Colonic mucosa (tissue), 4 donors: ENCODE data around the gene KLHDC10. TPM values are rescaled to one million over a fixed set of nuclear protein-coding genes. Genes with fewer than 3 reads are reported as not detected.

Experiments
- DNase-seq: peaks from one replicate; pipeline ENCODE4 v3.0.0-alpha.2; 2020
- H3K27ac ChIP-seq: fragments of 200-600 bp; one replicate; pipeline ENCODE4 v1.8.0; 2021
- H3K27me3 ChIP-seq: fragments of 200-600 bp; one replicate; pipeline ENCODE4 v1.8.0; 2021
- H3K36me3 ChIP-seq: fragments of 200-600 bp; one replicate; pipeline ENCODE4 v1.8.0; 2021
- H3K4me1 ChIP-seq: fragments of 200-600 bp; one replicate; pipeline ENCODE4 v1.8.0; 2021; ENCODE audit warnings: mild to moderate bottlenecking
- H3K4me3 ChIP-seq: fragments of 200-600 bp; one replicate; pipeline ENCODE4 v1.8.0; 2021
- H3K9ac ChIP-seq, 2 donors: one replicate each; pipeline ENCODE4 v1.7.0; 2013; ENCODE audit warnings: control low read depth in 2 of 2, low read depth in 2 of 2, low read length in 2 of 2
- H3K9me3 ChIP-seq: fragments of 200-600 bp; one replicate; pipeline ENCODE4 v1.8.0; 2021
- intact Hi-C: fragments of 100-400 bp; cut with DNase I; formaldehyde crosslinking; loops from one replicate; pipeline ENCODE4 v1.14.1; 2022
- total RNA-seq, 2 donors: library from RNA; stranded (reverse); fragmentation: NEBNext Ultra II Directional in 1 of 2; extraction: Animal tissue kit (Norgen Biotek cat#: 25700) in 1 of 2; gene quantifications; one replicate each; pipeline ENCODE4 v1.2.1, GENCODE V29; 2021
- TF ChIP-seq, protein P1 (sequence below): fragments of 200-600 bp; IDR thresholded peaks from one replicate; pipeline ENCODE4 v1.8.0; 2022; ENCODE audit warnings: antibody characterized with exemption, mild to moderate bottlenecking
- donor health status: healthy.
- donor health status: DM: no; HTN: no; CAD: no.
- donor health status: DM: no; HTN: no; CAD: no.

Gene KLHDC10
- total RNA-seq, 2 donors from 2014 or later: 29.1 to 36.3 TPM

GRCh38 chr7:130133029-130133782, 62.9 kb downstream of the KLHDC10 start:
- DNase-seq: no peak
- Histone ChIP-seq H3K4me1 (no peaks in the 10 kb centered on the region), H3K4me3 (no peak overlapping the region), H3K9me3 (no peaks in the 10 kb centered on the region), H3K9ac (no peak overlapping the region), H3K27ac (no peak overlapping the region), H3K36me3 (no peaks in the 10 kb centered on the region), H3K27me3 (no peaks in the 10 kb centered on the region)
- TF ChIP-seq, protein P1, sequence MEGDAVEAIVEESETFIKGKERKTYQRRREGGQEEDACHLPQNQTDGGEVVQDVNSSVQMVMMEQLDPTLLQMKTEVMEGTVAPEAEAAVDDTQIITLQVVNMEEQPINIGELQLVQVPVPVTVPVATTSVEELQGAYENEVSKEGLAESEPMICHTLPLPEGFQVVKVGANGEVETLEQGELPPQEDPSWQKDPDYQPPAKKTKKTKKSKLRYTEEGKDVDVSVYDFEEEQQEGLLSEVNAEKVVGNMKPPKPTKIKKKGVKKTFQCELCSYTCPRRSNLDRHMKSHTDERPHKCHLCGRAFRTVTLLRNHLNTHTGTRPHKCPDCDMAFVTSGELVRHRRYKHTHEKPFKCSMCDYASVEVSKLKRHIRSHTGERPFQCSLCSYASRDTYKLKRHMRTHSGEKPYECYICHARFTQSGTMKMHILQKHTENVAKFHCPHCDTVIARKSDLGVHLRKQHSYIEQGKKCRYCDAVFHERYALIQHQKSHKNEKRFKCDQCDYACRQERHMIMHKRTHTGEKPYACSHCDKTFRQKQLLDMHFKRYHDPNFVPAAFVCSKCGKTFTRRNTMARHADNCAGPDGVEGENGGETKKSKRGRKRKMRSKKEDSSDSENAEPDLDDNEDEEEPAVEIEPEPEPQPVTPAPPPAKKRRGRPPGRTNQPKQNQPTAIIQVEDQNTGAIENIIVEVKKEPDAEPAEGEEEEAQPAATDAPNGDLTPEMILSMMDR: no peak
- intact Hi-C loops: no loop called here

- Histone ChIP-seq H3K4me3 (no peak overlapping the region), H3K4me1 (no peaks in the 10 kb centered on the region), H3K9ac (no peak overlapping the region), H3K36me3 (no peaks in the 10 kb centered on the region), H3K9me3 (no peaks in the 10 kb centered on the region), H3K27me3 (no peaks in the 10 kb centered on the region), H3K27ac (no peak overlapping the region)
- TF ChIP-seq, protein P1: no peak
- intact Hi-C loops: no loop called here
- DNase-seq: no peak
These were observed 63.8 kb downstream of the KLHDC10 start for GRCh38 chr7:130134106-130134636.

DNA sequence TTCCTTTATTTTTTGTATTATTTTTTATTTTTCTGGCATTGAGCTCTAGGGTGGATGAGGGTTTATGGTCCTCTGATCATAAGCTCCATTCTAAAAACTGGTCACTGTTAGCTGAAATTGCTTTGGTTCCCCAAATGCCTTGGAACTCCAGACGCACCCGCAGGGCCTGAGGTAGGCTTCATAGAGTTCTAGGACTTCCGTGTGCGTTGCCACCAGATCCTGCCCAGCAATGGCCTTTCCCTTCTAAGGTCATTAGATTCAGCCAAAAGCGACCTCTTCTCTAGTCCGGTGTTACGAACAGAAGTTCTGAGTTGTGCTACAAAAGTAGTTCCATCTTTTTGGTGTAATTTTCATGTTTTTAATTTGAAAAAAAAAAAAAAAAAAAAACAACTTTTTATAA, 64.4 kb downstream of the KLHDC10 start:
- Histone ChIP-seq H3K36me3 (no peaks in the 10 kb centered on the region), H3K4me1 (no peaks in the 10 kb centered on the region), H3K9me3 (no peaks in the 10 kb centered on the region), H3K27ac (no peak overlapping the region), H3K27me3 (no peaks in the 10 kb centered on the region), H3K9ac (no peak overlapping the region), H3K4me3 (no peak overlapping the region)
- no peak for DNase-seq
- TF ChIP-seq, protein P1: no peak
- intact Hi-C loops: no loop called here

DNA sequence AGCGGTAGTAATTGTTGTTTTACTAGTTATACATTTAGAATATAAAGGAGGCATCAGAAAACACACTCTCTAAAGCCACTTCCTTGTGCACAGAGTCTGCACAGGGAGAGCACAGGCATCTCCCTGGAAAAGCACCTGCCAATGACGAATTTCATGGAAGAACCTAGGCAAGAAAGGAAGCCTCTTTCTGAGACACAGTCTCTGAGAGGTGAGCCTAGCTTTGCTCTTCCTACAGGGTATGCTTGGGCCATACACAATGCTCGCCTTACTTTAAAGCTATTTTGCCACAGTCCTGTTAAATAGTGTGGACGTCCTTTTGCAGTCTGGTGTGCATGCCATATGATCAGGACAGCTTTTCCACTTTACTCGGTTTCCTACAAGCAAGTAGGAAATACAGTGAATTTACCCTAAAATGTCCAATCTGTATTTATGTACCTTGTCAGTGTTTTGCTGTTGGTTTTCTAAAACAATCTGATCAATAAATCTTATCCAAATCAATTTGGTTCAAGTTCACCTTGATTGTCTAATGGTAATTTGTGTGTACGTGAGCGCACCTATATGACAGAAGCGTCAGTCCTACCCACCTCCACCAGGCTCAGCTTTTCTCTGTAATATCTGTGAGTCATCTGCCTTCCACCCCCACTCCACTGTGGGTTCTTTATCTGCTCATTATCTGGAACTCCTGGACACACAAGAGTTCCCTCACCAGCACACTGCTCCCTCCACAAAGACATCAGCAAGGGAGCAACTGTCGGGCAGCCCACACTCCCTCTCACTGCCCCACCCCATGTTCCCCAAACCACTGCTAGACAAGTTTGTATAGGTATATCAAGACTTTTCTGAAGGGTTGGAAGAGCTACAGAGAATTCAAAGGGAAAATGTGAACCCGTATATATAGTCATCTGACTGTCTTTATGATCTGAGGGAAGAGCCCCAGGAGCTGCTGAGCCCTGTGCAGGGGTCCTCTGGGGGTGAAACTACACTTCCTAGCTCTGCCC, 65.2 kb downstream of the KLHDC10 start:
- TF ChIP-seq, protein P1: no peak
- Histone ChIP-seq H3K4me1 (no peaks in the 10 kb centered on the region), H3K4me3 (no peak overlapping the region), H3K27me3 (no peaks in the 10 kb centered on the region), H3K9ac (no peak overlapping the region), H3K9me3 (no peaks in the 10 kb centered on the region), H3K27ac (no peak overlapping the region), H3K36me3 (no peaks in the 10 kb centered on the region)
- no peak for DNase-seq
- intact Hi-C loops: no loop called here

- no peak overlapping the region for H3K27ac ChIP-seq
- H3K36me3 ChIP-seq: no peaks in the 10 kb centered on the region
- no peak overlapping the region for H3K4me3 ChIP-seq
- DNase-seq: no peak
- H3K27me3 ChIP-seq: no peaks in the 10 kb centered on the region
- TF ChIP-seq, protein P1: no peak
- no peaks in the 10 kb centered on the region for H3K9me3 ChIP-seq
- intact Hi-C loops: no loop called here
- no peak overlapping the region for H3K9ac ChIP-seq
- peaks cover 4% of the 10 kb centered on the region for H3K4me1 ChIP-seq
These were observed 66.3 kb downstream of the KLHDC10 start for GRCh38 chr7:130136579-130137167.
